Vagina (tissue), 2 donors: ENCODE results near the gene ZMYND8. TPM values are rescaled to one million over a fixed set of nuclear protein-coding genes. Genes with fewer than 3 reads are reported as not detected.

Experiments
- DNase-seq, 2 donors: peaks; one replicate each; pipeline ENCODE4 v3.0.0-alpha.2; 2017; ENCODE audit errors: extremely low spot score in 2 of 2
- H3K27ac ChIP-seq: fragments of 200-600 bp; sonication (generic); one replicate; pipeline ENCODE4 v1.5.1; 2019
- H3K27me3 ChIP-seq: fragments of 200-600 bp; sonication (generic); one replicate; pipeline ENCODE4 v1.5.1; 2019
- H3K36me3 ChIP-seq, 2 donors: fragments of 200-600 bp; sonication (generic); one replicate each; pipeline ENCODE4 v1.5.1; 2017 to 2019
- H3K4me1 ChIP-seq: fragments of 200-600 bp; sonication (generic); one replicate; pipeline ENCODE4 v1.5.1; 2019
- H3K4me3 ChIP-seq, 2 donors: fragments of 200-600 bp; sonication (generic); 1 replicate in 1 of 2; 2 replicates in 1 of 2; pipeline ENCODE4 v1.5.1; 2016 to 2019
- H3K9me3 ChIP-seq: fragments of 200-600 bp; sonication (generic); one replicate; pipeline ENCODE4 v1.5.1; 2019
- CTCF ChIP-seq, 3 experiments: fragments of 450-650 bp in 2 of 3; fragments of 200-600 bp in 1 of 3; sonication (generic) in 1 of 3; IDR thresholded peaks; one replicate each; pipeline ENCODE4 v1.5.1; 2017 to 2019; ENCODE audit warnings: antibody characterized with exemption in 3 of 3, mild to moderate bottlenecking in 2 of 3, moderate library complexity in 2 of 3
- POLR2A ChIP-seq, 2 donors: fragments of 450-650 bp; IDR thresholded peaks; one replicate each; pipeline ENCODE4 v1.6.1; 2017; ENCODE audit warnings: antibody characterized with exemption in 2 of 2, mild to moderate bottlenecking in 2 of 2, moderate library complexity in 2 of 2
- POLR2AphosphoS5 ChIP-seq, 2 donors: sonication (generic); formaldehyde crosslinking; IDR thresholded peaks; one replicate each; pipeline ENCODE4 v1.9.0; 2017; ENCODE audit warnings: antibody characterized with exemption in 2 of 2, mild to moderate bottlenecking in 2 of 2, low read depth in 1 of 2; ENCODE audit not compliant: insufficient read depth in 1 of 2
- intact Hi-C: fragments of 100-400 bp; cut with DNase I; formaldehyde crosslinking; loops from one replicate; pipeline ENCODE4 v1.15.1; 2023
- total RNA-seq: library from RNA; depleted of rRNA; stranded (reverse); fragments of >200 nt; gene quantifications from one replicate; pipeline ENCODE4 v1.2.3, GENCODE V29; 2016

Gene ZMYND8
- total RNA-seq, 1 donor from 2014 or later: 91.1 TPM

DNA sequence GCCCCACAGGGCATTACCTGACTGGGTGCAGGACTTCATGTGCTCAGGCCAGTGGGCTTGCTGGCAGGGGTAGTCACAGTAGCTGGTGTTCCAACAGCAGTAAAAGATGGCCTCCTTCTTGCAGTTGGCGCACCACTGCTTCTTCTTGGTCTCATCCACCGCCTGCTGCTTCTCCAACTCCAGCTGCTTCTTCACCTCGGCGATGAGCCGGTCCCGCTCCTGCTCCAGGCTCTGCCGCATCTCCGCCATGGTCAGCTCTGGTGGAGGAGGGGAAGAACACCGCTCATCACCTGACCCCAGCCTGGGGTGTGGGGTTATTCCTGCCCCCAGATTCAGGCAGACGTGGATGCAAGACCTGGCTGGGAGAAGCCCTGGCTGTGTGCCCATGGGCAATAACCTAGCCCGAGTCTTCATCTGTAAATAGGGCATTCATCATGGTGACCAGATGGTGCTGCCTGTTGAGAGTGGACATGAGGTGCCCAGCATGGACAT lies 132.2 kb downstream of the ZMYND8 start:
- intact Hi-C loops: no loop called here
- no peak overlapping the region for H3K27ac ChIP-seq
- H3K27me3 ChIP-seq: no peaks in the 10 kb centered on the region
- DNase-seq: no peak
- no peaks in the 10 kb centered on the region for H3K4me1 ChIP-seq
- H3K36me3 ChIP-seq: peaks cover 0 to 79% of the 10 kb centered on the region in 2 donors
- no peak overlapping the region for H3K4me3 ChIP-seq
- H3K9me3 ChIP-seq: no peaks in the 10 kb centered on the region
- TF ChIP-seq POLR2AphosphoS5 (IDR thresholded peaks at IDR 0.05; ENCODE audit: insufficient read depth in 1 of 2, low read depth in 1 of 2): no peak
- no peak for TF ChIP-seq POLR2A (IDR thresholded peaks at IDR 0.05)
- TF ChIP-seq CTCF (IDR thresholded peaks at IDR 0.05): no peak

GRCh38 chr20:47223896-47224295 lies 132.6 kb downstream of the ZMYND8 start:
- Histone ChIP-seq H3K36me3 (peaks cover 0 to 75% of the 10 kb centered on the region in 2 donors), H3K27ac (no peak overlapping the region), H3K4me3 (no peak overlapping the region), H3K4me1 (no peaks in the 10 kb centered on the region), H3K9me3 (no peaks in the 10 kb centered on the region), H3K27me3 (no peaks in the 10 kb centered on the region)
- intact Hi-C loops: no loop called here
- TF ChIP-seq POLR2AphosphoS5 (IDR thresholded peaks at IDR 0.05; ENCODE audit: insufficient read depth in 1 of 2, low read depth in 1 of 2): no peak
- no peak for TF ChIP-seq POLR2A (IDR thresholded peaks at IDR 0.05)
- TF ChIP-seq CTCF (IDR thresholded peaks at IDR 0.05): no peak
- DNase-seq: no peak

GRCh38 chr20:47222468-47223119 lies 133.9 kb downstream of the ZMYND8 start:
- Histone ChIP-seq H3K4me3 (no peak overlapping the region), H3K27me3 (no peaks in the 10 kb centered on the region), H3K4me1 (no peaks in the 10 kb centered on the region), H3K9me3 (no peaks in the 10 kb centered on the region), H3K27ac (no peak overlapping the region), H3K36me3 (peaks cover 0 to 72% of the 10 kb centered on the region in 2 donors)
- no peak for DNase-seq
- intact Hi-C loops: no loop called here
- TF ChIP-seq CTCF (IDR thresholded peaks at IDR 0.05) (no peak), POLR2AphosphoS5 (IDR thresholded peaks at IDR 0.05; ENCODE audit: insufficient read depth in 1 of 2, low read depth in 1 of 2) (no peak), POLR2A (IDR thresholded peaks at IDR 0.05) (no peak)

DNA sequence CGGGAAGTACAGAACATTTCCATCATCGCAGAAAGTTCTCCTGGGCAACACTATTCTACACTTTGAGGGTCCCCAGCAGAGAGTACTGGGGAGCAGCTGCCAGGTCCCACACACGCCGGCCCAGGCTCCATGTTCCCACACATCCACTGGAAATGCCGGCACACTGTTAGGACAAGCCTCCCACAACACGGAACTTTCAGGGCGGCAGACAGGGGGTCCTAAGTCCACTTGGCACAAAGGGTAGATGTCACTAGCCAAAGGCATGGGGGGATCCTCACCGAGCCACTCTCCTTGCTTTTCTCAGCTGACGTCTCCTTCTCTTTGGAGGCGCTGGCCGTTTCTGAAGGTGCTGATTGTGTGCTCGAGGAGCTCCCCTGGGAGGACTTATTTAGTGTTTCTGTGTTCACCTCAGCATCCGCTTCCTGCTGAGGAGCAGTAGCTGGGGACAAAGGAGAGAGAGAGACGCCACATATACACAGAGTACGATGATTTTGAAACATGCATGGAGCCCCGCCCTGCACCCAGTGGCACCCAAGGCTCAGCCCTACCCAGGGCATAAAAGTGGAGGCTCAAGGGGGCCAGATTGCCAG lies 135.4 kb downstream of the ZMYND8 start:
- no peaks in the 10 kb centered on the region for H3K4me1 ChIP-seq
- H3K9me3 ChIP-seq: no peaks in the 10 kb centered on the region
- H3K36me3 ChIP-seq: peaks cover 0 to 64% of the 10 kb centered on the region in 2 donors
- H3K4me3 ChIP-seq: no peak overlapping the region
- no peak overlapping the region for H3K27ac ChIP-seq
- no peak for DNase-seq
- TF ChIP-seq CTCF (IDR thresholded peaks at IDR 0.05): no peak
- no peak for TF ChIP-seq POLR2A (IDR thresholded peaks at IDR 0.05)
- TF ChIP-seq POLR2AphosphoS5 (IDR thresholded peaks at IDR 0.05; ENCODE audit: insufficient read depth in 1 of 2, low read depth in 1 of 2): no peak
- intact Hi-C loops: no loop called here
- H3K27me3 ChIP-seq: no peaks in the 10 kb centered on the region

GRCh38 chr20:47220161-47220582 lies 136.3 kb downstream of the ZMYND8 start:
- TF ChIP-seq POLR2AphosphoS5 (IDR thresholded peaks at IDR 0.05; ENCODE audit: insufficient read depth in 1 of 2, low read depth in 1 of 2) (no peak), CTCF (IDR thresholded peaks at IDR 0.05) (no peak), POLR2A (IDR thresholded peaks at IDR 0.05) (no peak)
- peaks cover 0 to 69% of the 10 kb centered on the region in 2 donors for H3K36me3 ChIP-seq
- intact Hi-C loops: no loop called here

More at GRCh38 chr20:47220161-47220582, 136.3 kb downstream of the ZMYND8 start:
- H3K27ac ChIP-seq: no peak overlapping the region
- H3K4me1 ChIP-seq: no peaks in the 10 kb centered on the region
- no peak for DNase-seq
- no peaks in the 10 kb centered on the region for H3K9me3 ChIP-seq
- H3K27me3 ChIP-seq: no peaks in the 10 kb centered on the region
- H3K4me3 ChIP-seq: no peak overlapping the region
